Esophagus squamous epithelium (tissue), 4 donors: Measurements from ENCODE around the gene FAM111A.

Experiments
- CTCF ChIP-seq, 6 experiments: fragments of 450-650 bp in 4 of 6; fragments of 200-600 bp in 2 of 6; sonication (generic) in 2 of 6; IDR thresholded peaks; one replicate each; pipeline ENCODE4 v1.5.1; 2016 to 2019; ENCODE audit warnings: antibody characterized with exemption in 6 of 6, mild to moderate bottlenecking in 4 of 6, moderate library complexity in 4 of 6
- POLR2A ChIP-seq, 4 donors: fragments of 450-650 bp; IDR thresholded peaks; one replicate each; pipeline ENCODE4 v1.6.1; 2017; ENCODE audit warnings: antibody characterized with exemption in 4 of 4, mild to moderate bottlenecking in 4 of 4, moderate library complexity in 3 of 4

DNA sequence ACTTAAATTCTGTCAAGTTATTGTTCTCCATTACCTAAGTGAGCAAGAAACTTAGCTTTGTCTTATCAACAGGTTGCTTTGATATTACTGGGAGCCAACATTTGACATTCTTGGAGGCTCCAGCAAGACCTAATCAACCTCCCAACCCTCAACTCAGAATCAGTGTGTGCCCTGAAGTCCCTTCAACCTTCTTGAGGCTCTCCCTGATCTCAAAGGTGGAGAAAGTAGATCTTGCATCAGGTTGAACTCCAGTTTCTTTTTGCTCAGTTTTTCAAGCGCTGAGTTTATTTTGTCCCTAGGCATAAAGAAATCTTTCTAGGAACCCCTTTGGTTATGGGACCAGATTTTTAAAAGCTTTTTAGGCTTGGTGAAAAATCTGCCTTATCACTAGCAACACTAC lies 1.4 kb downstream of the FAM111A start:
- TF ChIP-seq CTCF (IDR thresholded peaks at IDR 0.05) (no peak), POLR2A (IDR thresholded peaks at IDR 0.05) (no peak)
